Stimulated activated naive CD8-positive, alpha-beta T cell treated with anti-CD3 and anti-CD28 coated beads, Interleukin-15, amount 100 ng/mL, for 72 hours (primary cell): ENCODE data around the gene KCNH1.
"Not testable (repeated sequence)": the region's sequence is repeated elsewhere in the genome, so short reads cannot be mapped to it uniquely, and the experiment has no call there.

Experiments used
- ATAC-seq: fragments of 150-1000 bp; cut with Tn5 transposase; 2 replicates; pipeline ENCODE4 v1.10.0; 2021; ENCODE audit warnings: mild to moderate bottlenecking, moderate library complexity
- DNase-seq, 2 donors: peaks; one replicate each; pipeline ENCODE4 v3.0.0; 2021 to 2022
- H3K27ac Mint-ChIP-seq, 2 donors: one replicate each; pipeline ENCODE4 v1.8.0; 2022; ENCODE audit warnings: mild to moderate bottlenecking in 2 of 2, mixed read lengths in 2 of 2, moderate library complexity in 2 of 2
- H3K27me3 Mint-ChIP-seq: one replicate; pipeline ENCODE4 v1.8.0; 2022; ENCODE audit warnings: mixed read lengths
- H3K4me1 Mint-ChIP-seq: one replicate; pipeline ENCODE4 v1.8.0; 2022; ENCODE audit warnings: mild to moderate bottlenecking, mixed read lengths
- H3K4me3 Mint-ChIP-seq, 2 donors: one replicate each; pipeline ENCODE4 v1.8.0; 2022; ENCODE audit warnings: mild to moderate bottlenecking in 2 of 2, mixed read lengths in 2 of 2, moderate library complexity in 1 of 2
- H3K9me3 Mint-ChIP-seq, 2 donors: one replicate each; pipeline ENCODE4 v1.8.0; 2022; ENCODE audit warnings: mixed read lengths in 2 of 2

KCNH1 gene

DNA sequence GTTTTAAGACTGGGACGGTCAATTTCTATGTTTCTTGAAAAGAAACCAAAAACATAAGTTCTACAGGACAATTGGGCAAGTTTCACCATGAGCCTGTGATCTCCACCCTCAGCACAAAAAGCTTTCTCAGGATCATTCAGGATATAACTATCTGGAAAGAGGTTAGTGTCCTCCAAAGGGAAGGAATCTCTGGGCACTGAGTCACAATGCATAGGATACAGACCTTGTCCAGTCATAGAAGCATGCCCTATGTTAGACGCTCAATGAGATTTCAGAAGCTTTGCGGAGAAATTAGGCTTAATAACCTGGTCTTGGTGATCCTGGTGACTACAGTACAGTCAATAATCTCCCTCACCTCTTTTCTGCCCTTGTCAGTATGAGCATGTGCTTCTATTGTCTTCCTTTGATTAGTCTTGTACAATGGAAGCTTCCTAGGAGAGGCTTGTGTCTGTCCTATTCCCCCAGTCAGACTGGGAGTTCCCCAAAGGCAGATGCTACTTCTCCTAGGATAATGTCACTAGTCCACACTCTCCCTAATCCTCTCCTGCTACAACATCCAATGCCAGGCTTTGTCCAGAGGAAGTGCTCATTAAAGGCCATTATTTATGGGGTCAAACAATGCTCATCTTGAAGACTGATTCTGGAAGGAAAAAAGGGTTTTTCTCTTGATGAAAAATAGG, 97.4 kb downstream of the KCNH1 start:
- Mint-ChIP-seq H3K9me3 (no peaks in the 10 kb centered on the region), H3K4me3 (no peak overlapping the region), H3K27me3 (no peaks in the 10 kb centered on the region), H3K27ac (no peak overlapping the region), H3K4me1 (no peaks in the 10 kb centered on the region)
- no peak for DNase-seq
- no peak for ATAC-seq

DNA sequence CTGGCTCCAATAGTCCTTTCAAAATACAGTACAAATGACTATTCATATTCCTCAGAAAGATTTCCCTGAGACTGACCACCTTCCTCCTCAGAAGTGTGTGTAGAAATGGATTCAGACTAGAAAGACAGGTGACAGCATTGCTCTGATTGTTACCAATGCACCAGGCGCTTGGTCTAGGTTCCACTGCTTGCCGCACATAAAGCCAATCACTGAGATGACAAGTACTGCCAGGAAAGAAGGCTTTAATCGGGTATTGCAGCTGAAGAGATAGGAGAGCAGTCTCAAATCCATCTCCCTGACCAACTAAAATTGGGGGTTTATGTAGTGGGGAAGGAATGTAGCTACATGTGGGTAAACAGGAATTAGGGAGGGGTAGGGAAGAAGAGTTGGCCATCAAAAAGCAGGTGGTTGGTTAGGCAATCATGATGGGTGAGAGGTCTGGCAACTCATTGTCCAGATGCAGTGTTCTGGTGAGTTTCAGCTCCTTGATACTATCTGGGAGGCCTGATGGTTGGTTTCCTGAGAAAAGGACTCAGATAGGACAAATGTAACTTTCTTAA, 98.0 kb downstream of the KCNH1 start:
- H3K9me3 Mint-ChIP-seq, result no peaks in the 10 kb centered on the region
- H3K4me1 Mint-ChIP-seq, result no peaks in the 10 kb centered on the region
- no peak for DNase-seq
- no peak for ATAC-seq
- H3K27ac Mint-ChIP-seq, result no peak overlapping the region
- no peaks in the 10 kb centered on the region for H3K27me3 Mint-ChIP-seq
- no peak overlapping the region for H3K4me3 Mint-ChIP-seq

DNA sequence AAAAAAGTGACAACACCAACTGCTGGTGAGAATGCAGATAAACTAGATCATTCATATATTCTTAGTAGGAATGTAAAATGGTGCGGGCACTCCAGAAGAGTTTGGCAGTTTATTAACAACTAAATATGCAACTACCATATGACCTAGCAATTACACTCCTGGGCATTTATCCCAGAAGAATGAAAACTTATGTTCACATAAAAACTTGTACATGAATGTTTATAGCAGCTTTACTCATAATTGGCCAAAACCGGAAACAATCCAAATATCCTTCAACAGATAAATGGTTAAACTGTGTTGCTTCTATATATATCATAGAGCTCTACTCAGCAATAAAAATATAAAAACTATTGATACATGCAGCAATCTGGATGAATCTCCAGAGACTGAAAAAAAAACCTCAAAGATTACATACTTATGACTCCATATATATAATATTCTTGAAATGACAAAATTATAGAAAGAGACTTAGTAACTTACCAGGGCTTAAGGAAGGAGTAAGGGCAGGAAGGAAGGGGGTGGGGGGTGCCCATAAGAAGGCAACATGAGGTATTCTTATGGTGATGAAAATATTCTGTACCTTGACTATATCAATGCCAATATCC, 99.9 kb downstream of the KCNH1 start:
- no peaks in the 10 kb centered on the region for H3K4me1 Mint-ChIP-seq
- H3K27ac Mint-ChIP-seq, result no peak overlapping the region
- no peak for DNase-seq
- H3K4me3 Mint-ChIP-seq, result no peak overlapping the region
- no peaks in the 10 kb centered on the region for H3K9me3 Mint-ChIP-seq
- no peak for ATAC-seq
- no peaks in the 10 kb centered on the region for H3K27me3 Mint-ChIP-seq

DNA sequence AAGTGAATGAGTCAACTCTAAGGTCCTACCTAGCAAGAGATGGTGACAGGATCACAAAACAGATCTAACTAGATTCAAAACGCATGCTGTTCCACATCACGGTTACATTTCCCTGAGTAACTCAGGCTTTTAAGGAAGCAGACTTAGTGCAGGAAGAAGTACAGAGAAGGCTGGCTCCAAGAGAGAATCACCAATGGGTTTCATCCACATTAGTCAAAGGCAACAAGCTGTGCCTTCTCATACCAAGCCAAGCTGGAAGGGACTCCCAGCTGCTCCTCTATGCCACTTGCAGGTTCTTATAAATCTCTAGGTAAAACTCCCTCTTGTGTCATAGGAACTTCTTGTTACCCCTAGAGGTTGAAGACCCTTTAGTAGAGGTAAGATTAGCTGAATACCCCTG, 109.0 kb downstream of the KCNH1 start:
- no peak overlapping the region for H3K4me3 Mint-ChIP-seq
- peaks cover 38% of the 10 kb centered on the region for H3K27me3 Mint-ChIP-seq
- ATAC-seq (no peak), DNase-seq (no peak)
- no peak overlapping the region for H3K27ac Mint-ChIP-seq
- H3K4me1 Mint-ChIP-seq, result no peaks in the 10 kb centered on the region
- no peaks in the 10 kb centered on the region for H3K9me3 Mint-ChIP-seq

DNA sequence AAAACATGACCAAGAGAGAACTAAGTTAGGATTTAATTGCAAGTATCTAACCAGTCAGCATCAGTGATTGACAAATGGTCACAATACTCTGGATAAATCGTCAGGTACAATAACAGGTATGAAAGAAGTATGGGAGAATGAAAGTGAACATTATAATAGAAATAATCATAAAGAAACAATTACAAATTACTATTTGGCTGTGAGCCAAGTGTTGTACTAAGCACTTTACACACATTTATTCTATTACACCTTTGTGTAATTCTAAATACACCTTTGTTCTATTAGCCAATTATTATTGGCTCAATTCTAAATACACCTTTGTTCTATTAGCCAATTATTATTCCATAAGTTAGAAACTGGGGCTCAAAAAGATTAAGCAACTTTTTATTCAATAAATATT, 114.7 kb downstream of the KCNH1 start:
- Mint-ChIP-seq H3K9me3 (no peaks in the 10 kb centered on the region), H3K27me3 (peaks cover 31% of the 10 kb centered on the region), H3K27ac (no peak overlapping the region), H3K4me1 (no peaks in the 10 kb centered on the region), H3K4me3 (no peak overlapping the region)
- ATAC-seq (no peak), DNase-seq (no peak)

DNA sequence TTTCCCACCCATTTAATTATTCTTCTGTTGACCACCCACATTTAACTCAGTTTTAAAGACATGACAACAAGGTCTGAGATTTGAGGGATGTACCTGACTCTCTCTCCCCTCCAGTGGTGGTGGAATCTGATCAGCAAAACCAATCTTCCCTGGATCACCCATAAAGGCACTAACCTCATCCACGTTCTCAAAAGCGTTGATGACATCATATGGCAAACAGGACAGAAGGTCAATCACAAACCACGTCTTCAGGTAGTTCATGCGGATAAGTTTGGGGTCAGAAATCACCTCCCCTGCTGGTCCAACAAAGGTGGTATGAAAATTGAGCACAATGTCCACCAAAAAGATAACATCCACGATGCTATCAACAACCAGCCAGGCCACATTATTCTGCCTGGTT, 115.3 kb downstream of the KCNH1 start:
- peaks cover 34% of the 10 kb centered on the region for H3K27me3 Mint-ChIP-seq
- DNase-seq, result no peak
- no peak for ATAC-seq
- no peak overlapping the region for H3K27ac Mint-ChIP-seq
- no peaks in the 10 kb centered on the region for H3K4me1 Mint-ChIP-seq
- H3K9me3 Mint-ChIP-seq, result no peaks in the 10 kb centered on the region
- no peak overlapping the region for H3K4me3 Mint-ChIP-seq

DNA sequence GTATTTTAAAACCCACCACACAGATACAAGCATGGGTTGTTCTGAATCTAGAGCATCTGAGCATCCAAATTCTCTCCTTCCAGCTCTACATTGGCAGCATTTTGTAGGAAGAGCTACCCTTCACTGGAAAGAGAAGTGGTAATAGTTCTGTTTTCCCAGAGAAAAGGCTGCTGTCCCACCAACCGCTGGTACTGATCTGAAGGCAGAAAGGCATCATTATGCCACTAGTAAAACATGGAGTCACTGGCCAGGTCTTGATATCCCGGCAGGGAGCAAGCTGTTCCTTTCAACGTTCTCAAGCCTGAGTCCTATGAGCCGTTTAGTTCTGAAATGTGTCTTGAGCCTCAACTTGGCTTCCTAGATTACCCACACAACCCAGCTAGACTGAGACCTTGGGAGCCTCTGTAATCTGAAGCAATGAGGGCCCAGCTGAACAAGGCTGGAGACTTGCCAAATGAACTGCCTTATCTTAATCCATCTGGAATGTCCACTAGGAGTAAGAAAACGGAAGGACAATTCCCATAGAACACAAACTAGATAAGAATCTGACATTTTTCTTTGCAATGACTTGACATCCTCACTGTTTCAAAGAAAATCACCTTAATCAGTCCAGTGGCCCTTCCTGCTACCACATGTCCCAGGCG, 116.8 kb downstream of the KCNH1 start:
- ATAC-seq, result no peak
- DNase-seq, result no peak
- H3K27me3 Mint-ChIP-seq, result peaks cover 43% of the 10 kb centered on the region
- H3K9me3 Mint-ChIP-seq, result no peaks in the 10 kb centered on the region
- no peak overlapping the region for H3K27ac Mint-ChIP-seq
- H3K4me1 Mint-ChIP-seq, result no peaks in the 10 kb centered on the region
- H3K4me3 Mint-ChIP-seq, result no peak overlapping the region

DNA sequence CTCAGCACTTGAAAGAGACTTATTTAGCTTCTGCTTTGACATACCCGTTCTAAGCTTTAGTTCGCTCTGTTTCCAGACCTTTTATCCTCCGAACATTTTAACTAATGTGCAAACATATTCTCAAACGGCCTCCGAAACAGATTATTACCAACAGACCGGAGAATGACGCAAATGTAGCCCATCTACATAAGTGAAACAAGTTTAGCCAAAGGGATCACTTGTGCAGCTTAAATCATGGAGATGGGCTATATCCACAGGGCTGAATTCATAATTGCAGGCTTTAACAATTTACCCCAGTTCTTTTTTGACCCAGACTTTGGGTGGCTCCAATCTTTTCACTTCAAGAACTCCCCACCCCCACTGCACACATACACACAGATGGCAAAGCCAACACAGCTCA, 119.7 kb downstream of the KCNH1 start:
- Mint-ChIP-seq H3K27ac (no peak overlapping the region), H3K9me3 (no peaks in the 10 kb centered on the region), H3K27me3 (peaks cover 52% of the 10 kb centered on the region), H3K4me3 (no peak overlapping the region), H3K4me1 (no peaks in the 10 kb centered on the region)
- DNase-seq (no peak), ATAC-seq (no peak)

DNA sequence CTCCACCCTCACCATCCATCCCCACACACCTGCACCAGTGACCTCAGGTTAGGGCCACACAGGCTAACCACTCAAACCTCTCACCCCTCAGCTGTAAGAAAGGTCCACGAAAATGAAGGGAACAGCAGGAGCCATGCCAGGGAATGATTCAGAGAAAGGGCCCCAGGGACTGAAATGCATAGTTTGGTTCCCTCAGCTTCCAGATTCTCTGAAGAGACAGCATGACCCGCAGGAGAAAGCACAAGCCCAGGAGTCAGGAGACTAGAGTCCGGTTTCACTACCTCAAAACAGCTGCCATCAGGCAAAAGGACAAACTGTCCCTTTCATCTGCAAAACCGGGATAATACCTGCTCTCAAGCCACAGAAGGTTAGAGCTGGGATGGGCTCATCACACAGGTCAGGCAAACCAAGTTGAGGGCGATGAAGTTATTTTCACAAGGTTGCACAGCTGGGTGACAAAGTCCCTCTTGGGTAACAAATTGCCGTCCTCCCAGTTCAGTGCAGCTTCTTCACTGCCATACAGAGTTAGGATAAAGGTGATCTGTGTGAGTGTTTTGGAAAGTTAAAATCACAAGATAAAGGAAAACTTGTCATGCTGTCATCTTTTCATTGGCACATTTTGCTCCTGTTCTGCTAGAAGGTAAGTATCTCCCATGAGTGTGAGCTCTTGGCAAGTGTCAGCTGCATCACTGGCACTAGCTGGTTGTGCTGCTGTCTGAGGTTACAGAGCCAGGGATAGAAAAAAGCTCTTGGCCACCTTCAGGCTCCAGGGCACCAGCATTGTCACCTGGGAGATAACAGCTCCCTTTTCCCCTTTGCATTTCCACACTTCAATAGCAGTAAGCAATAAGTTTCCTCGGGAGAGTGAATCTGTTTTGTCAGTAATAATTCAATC, 120.4 kb downstream of the KCNH1 start:
- H3K27ac Mint-ChIP-seq, result no peak overlapping the region
- H3K27me3 Mint-ChIP-seq, result peaks cover 58% of the 10 kb centered on the region
- H3K9me3 Mint-ChIP-seq, result no peaks in the 10 kb centered on the region
- DNase-seq, result no peak
- no peak overlapping the region for H3K4me3 Mint-ChIP-seq
- H3K4me1 Mint-ChIP-seq, result no peaks in the 10 kb centered on the region
- no peak for ATAC-seq

DNA sequence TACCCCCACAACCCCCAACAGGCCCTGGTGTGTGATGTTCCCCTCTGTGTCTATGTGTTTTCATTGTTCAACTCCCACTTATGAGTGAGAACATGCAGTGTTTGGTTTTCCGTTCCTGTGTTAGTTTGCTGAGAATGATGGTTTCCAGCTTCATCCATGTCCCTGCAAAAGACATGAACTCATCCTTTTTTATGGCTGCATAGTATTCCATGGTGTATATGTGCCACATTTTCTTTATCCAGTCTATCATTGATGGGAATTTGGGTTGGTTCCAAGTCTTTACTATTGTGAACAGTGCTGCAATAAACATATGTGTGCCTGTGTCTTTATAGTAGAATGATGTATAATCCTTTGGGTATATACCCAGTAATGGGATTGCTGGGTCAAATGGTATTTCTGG, 122.8 kb downstream of the KCNH1 start:
- peaks cover 65% of the 10 kb centered on the region for H3K27me3 Mint-ChIP-seq
- H3K27ac Mint-ChIP-seq, ATAC-seq, DNase-seq, H3K4me3 Mint-ChIP-seq, H3K9me3 Mint-ChIP-seq, H3K4me1 Mint-ChIP-seq: not testable (repeated sequence)

DNA sequence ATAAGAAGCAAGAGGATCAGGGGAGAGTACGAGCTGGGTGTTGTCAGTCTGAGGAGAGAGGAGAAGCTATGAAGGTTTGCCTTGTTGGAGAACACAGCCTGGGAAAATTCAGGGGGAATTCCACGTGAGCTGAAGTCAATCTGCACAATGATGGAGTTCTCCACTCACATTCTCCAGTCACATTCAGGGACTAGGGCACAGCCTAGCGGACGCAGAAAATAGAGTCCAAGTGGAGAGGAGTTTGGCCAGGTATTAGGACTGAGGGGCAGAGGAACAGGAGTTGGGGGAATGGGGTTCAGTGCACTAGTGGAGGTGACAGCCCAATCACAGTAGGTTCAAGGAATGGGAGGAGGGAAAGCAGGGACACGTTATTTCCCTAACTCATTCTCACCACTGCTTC, 124.0 kb downstream of the KCNH1 start:
- no peak for ATAC-seq
- Mint-ChIP-seq H3K27me3 (peaks cover 59% of the 10 kb centered on the region), H3K9me3 (no peaks in the 10 kb centered on the region), H3K4me3 (no peak overlapping the region), H3K27ac (no peak overlapping the region), H3K4me1 (no peaks in the 10 kb centered on the region)
- no peak for DNase-seq

DNA sequence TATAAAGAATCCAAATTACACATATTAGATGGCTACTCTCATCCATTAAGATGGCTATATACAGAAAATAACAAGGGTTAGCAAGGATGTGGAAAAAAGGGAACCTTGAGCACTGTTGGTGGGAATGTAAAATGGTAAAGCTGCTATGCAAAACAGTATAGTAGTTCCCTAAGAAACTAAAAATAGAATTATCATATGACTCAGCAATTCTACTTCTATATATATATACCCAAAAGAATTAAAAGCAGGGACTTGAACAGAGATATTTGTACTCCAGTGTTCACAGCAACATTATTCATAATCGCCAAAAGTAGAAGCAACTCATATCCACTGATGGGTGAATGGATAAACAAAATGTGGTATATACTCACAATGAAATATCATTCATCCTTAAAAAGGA, 126.1 kb downstream of the KCNH1 start:
- no peaks in the 10 kb centered on the region for H3K9me3 Mint-ChIP-seq

DNA sequence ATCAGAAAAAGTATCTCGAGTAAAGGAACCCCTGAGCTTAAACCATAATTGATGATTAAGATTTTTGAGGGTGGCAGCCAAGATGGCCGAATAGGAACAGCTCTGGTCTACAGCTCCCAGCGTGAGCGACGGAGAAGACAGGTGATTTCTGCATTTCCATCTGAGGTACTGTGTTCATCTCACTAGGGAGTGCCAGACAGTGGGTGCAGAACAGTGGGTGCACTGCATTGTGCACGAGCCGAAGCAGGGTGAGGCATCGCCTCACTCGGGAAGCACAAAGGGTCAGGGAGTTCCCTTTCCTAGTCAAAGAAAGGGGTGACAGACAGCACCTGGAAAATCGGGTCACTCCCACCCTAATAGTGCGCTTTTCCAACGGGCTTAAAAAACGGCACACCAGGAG, 138.0 kb downstream of the KCNH1 start:
- not testable (repeated sequence) for ATAC-seq, H3K27ac Mint-ChIP-seq, DNase-seq, H3K4me1 Mint-ChIP-seq, H3K4me3 Mint-ChIP-seq
- H3K27me3 Mint-ChIP-seq, result peaks cover 37% of the 10 kb centered on the region
- H3K9me3 Mint-ChIP-seq, result peaks cover 10 to 17% of the 10 kb centered on the region in 2 donors

More for the DNA sequence above, 126.1 kb downstream of the KCNH1 start:
- H3K27me3 Mint-ChIP-seq, result peaks cover 42% of the 10 kb centered on the region
- no peak for DNase-seq
- no peak for ATAC-seq
- no peaks in the 10 kb centered on the region for H3K4me1 Mint-ChIP-seq
- no peak overlapping the region for H3K27ac Mint-ChIP-seq
- H3K4me3 Mint-ChIP-seq, result no peak overlapping the region

DNA sequence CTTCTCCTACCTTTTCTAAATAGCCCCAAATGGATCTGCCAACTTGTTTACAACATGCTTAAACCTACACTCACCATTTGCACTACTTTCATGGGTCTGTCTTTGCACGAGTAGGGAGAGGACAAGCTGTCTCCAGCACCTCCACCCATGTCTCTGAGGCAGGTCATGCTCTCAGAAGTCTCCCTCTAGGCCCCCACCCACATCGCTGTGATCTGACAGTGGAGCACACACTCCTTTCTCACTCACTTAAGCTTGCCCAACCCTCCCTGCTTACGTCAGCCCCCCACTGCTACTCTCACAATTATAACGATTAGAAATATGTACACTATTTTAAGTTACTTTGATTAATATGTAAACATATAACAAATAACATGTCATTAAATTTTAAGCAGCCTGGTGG, 141.1 kb downstream of the KCNH1 start:
- Mint-ChIP-seq H3K9me3 (peaks cover 6 to 9% of the 10 kb centered on the region in 2 donors), H3K4me3 (no peak overlapping the region), H3K4me1 (no peaks in the 10 kb centered on the region), H3K27ac (no peak overlapping the region), H3K27me3 (peaks cover 30% of the 10 kb centered on the region)
- DNase-seq (no peak), ATAC-seq (no peak)

DNA sequence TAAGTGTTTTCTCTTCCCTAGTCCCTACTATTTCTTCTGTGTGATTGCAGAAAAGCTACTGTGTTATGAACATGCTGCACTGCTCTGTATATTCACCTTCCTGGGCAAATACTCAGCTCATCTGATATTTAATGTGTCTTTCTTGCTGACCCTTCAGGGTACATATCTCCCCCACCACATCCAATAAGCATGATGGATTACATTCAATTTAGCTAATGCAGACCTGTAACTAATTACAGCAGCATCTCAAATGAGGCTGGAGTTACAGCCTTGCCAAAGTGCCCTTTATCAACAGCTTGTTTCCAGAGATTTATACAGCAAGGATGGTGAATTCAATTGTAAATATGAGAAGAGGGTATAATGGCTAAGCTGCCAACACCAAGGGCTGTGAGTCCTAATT, 144.0 kb downstream of the KCNH1 start:
- peaks cover 11 to 14% of the 10 kb centered on the region in 2 donors for H3K9me3 Mint-ChIP-seq
- ATAC-seq (no peak), DNase-seq (no peak)
- peaks cover 28% of the 10 kb centered on the region for H3K27me3 Mint-ChIP-seq
- H3K4me3 Mint-ChIP-seq, result no peak overlapping the region
- H3K4me1 Mint-ChIP-seq, result no peaks in the 10 kb centered on the region
- H3K27ac Mint-ChIP-seq, result no peak overlapping the region
